ENCODE measurements around the gene MVB12B. TPM values are rescaled to one million over a fixed set of nuclear protein-coding genes. Genes with fewer than 3 reads are reported as not detected.

The MVB12B gene
- total and polyA plus RNA-seq, 2 of the 13 experiments (the other 11 are each of a cell fraction or from before 2014, with no cell fraction given), result 12.1 to 30.1 TPM

- TF ChIP-seq ZNF318 (CRISPR knock-in tag; IDR thresholded peaks at IDR 0.05), result no peak
- 0 out of 2 replicates have a peak, but pooled peaks have one; percentile 34 for TF ChIP-seq ZSCAN21 (CRISPR knock-in tag; IDR thresholded peaks at IDR 0.05; ENCODE audit: borderline replicate concordance)
- no peak for TF ChIP-seq ZNF549 (CRISPR knock-in tag; IDR thresholded peaks at IDR 0.05)
- TF ChIP-seq MEF2D (CRISPR knock-in tag; IDR thresholded peaks at IDR 0.05), result no peak
- TF ChIP-seq ZNF609 (CRISPR knock-in tag; IDR thresholded peaks at IDR 0.05; ENCODE audit: borderline replicate concordance), result no peak
- TF ChIP-seq SOX6 (IDR thresholded peaks at IDR 0.05), result no peak
- 0 out of 2 replicates have a peak, but pooled peaks have one; percentile 16 for TF ChIP-seq SOX6 (CRISPR knock-in tag; IDR thresholded peaks at IDR 0.05)
- no peak for TF ChIP-seq MTA1 (CRISPR knock-in tag; IDR thresholded peaks at IDR 0.05; ENCODE audit: borderline replicate concordance)
- TF ChIP-seq SRY (CRISPR knock-in tag; IDR thresholded peaks at IDR 0.05), result no peak
- TF ChIP-seq RBM22 (optimal IDR thresholded peaks at IDR 0.05; ENCODE audit: low read length), result peak; percentile 75
- TF ChIP-seq PRDM4 (CRISPR knock-in tag; IDR thresholded peaks at IDR 0.05; ENCODE audit: borderline replicate concordance), result no peak
These were observed 71.9 kb downstream of the MVB12B start (continued) for GRCh38 chr9:126398403-126399058.
